Dermis lymphatic vessel endothelial cell (primary cell): ENCODE data around the gene ITGA7. TPM values are rescaled to one million over a fixed set of nuclear protein-coding genes. Genes with fewer than 3 reads are reported as not detected.

ENCODE experiments used
- total RNA-seq: library from RNA; depleted of rRNA; stranded (reverse); fragments of >200 nt; gene quantifications from 2 replicates; pipeline ENCODE4 v1.2.1, GENCODE V29; 2014

ITGA7 gene, protein sequence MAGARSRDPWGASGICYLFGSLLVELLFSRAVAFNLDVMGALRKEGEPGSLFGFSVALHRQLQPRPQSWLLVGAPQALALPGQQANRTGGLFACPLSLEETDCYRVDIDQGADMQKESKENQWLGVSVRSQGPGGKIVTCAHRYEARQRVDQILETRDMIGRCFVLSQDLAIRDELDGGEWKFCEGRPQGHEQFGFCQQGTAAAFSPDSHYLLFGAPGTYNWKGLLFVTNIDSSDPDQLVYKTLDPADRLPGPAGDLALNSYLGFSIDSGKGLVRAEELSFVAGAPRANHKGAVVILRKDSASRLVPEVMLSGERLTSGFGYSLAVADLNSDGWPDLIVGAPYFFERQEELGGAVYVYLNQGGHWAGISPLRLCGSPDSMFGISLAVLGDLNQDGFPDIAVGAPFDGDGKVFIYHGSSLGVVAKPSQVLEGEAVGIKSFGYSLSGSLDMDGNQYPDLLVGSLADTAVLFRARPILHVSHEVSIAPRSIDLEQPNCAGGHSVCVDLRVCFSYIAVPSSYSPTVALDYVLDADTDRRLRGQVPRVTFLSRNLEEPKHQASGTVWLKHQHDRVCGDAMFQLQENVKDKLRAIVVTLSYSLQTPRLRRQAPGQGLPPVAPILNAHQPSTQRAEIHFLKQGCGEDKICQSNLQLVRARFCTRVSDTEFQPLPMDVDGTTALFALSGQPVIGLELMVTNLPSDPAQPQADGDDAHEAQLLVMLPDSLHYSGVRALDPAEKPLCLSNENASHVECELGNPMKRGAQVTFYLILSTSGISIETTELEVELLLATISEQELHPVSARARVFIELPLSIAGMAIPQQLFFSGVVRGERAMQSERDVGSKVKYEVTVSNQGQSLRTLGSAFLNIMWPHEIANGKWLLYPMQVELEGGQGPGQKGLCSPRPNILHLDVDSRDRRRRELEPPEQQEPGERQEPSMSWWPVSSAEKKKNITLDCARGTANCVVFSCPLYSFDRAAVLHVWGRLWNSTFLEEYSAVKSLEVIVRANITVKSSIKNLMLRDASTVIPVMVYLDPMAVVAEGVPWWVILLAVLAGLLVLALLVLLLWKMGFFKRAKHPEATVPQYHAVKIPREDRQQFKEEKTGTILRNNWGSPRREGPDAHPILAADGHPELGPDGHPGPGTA
- total RNA-seq: 0.22 TPM in 1 of 2 replicates, not detected in the other

DNA sequence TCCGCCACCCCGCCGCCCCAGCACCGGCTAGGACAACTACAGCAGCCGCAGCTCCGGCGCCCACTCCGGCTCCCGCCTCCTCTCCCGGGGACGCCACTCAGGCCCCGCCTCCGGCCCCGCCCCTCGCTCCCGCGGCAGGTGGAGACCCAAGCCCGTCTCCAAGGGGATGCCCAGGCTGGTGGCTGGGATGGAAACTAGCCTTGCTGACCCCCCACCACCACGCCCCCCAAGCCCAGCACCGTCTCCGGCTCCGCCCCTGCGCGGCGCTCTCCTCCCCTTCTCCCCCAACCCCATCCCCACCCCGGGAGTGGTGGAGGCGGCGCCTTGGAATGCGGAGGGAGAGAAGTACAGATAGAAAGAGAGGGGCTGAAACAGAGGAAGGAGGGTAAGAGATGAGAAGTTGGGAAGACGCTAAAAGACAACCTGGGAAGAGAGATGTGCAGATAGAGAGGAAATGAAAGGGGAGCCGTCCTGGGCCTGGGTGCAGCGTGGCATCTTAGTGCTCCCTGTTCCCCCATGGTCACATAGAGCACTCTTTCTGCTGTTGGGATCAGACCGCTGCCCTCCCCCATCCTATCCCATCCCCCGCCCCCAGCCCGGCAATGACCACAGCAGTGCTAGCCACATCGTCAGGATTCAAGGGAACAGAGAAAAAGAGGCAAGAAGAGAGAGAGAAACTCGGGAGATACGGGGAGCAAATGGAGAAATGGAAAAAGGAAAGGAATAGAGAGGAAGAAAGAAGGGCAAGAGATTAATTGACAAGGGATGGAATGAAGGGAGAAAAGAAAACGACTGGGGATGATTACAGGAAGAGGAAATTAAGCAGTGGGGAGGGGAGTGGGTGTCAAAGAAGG lies at the start of gene ITGA7:
ITGA7 (minus strand) TSS at position 64 of the 854 bp plus-strand sequence. CDS start 222 bp downstream, outside the sequence.

GRCh38 chr12:55742719-55743405 lies 35.2 kb upstream of the ITGA7 start, which contains the start of gene GDF11:
GDF11 (plus strand) TSS chr12:55743122; CDS start chr12:55743317, 195 bp downstream.

DNA sequence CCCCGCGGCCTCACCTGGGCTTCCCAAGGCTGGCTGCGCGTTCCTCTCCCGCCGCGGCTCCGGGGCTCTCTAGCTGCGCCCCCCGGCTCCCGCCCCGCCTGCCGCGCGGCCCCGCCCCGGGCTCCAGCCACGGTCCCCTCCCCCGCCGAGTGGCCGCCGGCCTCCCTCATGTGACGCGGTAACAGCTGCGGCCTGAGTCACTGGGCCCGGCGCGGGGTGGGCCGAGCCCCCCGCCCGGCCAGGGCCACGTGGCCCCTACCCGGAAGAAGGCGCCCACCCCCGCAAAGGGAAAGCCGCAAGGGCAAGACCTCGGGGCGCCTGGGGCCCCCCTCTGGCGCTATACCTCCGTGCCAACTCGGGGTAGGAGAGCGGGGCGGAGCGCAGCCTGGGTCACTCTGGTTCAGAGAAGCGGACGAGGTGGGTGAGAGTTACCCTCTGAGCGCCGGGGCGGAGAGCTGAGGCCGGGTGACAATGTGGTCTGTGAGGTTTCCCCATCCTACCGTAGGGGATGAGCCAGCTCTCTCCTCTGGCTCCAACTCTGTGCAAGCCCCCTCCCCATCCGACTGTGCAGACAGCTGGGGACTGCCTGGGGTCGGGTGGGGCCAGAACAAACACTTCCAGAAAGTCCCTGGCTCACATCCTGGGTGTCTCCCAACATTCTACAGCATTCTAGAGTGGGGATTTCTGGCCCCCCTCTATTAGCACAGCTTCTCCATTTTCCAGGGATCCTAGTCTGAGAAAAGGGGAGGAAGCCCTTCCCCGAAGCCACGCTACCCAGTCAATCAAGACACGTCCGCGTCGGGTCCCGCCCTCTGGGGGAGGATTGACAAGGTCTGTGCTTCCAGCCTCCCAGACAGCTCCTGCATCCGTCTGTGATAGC lies 21.5 kb upstream of the ITGA7 start, which contains the start of gene CD63:
CD63 (minus strand) TSS at position 71 of the 880 bp plus-strand sequence. CDS start 668 bp downstream, outside the sequence.

GRCh38 chr12:55720071-55720564 lies 12.4 kb upstream of the ITGA7 start, which contains the start of gene RDH5:
RDH5 (plus strand) TSS chr12:55720393; CDS start chr12:55721185, 792 bp downstream.

DNA sequence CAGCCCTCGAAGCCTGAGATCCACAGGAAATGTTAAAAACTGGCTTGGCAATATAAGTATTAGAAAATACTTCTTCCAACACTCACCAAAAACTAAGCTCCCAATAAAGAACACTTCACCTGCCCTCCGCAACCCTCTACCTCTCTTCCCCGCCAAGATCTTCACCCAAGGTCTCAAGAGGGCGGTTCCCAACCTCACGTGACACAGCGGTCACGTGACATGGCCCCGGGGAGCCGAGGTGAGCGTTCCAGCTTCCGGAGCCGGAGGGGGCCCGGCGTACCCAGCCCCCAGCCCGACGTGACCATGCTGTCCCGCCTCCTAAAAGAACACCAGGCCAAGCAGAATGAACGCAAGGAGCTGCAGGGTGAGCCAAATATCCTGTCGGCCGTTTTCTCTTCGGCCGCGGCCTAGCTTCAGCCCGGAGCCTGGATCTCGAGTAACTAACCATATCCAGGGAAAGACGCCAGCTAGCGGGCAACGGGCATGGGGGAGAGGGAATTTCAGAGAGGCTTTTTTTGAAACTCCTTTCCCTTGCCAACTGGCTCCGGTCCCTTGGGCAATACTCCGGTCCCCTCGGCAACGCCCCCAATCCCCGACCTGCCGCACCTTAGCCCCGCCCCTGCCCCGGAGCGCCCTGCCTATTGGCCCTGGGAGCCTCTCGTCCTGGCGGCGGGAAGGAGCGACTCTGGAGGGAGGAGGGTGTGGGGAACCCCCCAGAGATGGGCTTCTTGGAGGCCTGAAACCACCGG lies 8.3 kb upstream of the ITGA7 start, which contains the start of gene BLOC1S1:
BLOC1S1 (plus strand) TSS at position 214 of the 749 bp plus-strand sequence; CDS start at position 220, 6 bp downstream.

DNA sequence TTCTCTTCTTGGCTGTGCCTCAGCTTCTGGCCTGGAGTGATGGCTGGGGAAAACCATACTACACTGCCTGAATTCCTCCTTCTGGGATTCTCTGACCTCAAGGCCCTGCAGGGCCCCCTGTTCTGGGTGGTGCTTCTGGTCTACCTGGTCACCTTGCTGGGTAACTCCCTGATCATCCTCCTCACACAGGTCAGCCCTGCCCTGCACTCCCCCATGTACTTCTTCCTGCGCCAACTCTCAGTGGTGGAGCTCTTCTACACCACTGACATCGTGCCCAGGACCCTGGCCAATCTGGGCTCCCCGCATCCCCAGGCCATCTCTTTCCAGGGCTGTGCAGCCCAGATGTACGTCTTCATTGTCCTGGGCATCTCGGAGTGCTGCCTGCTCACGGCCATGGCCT lies 70.9 kb downstream of the ITGA7 start, which contains the start of gene OR10P1:
OR10P1 (plus strand) TSS at position 40 of the 400 bp plus-strand sequence; CDS start at position 40, 0 bp downstream.

Other genes starting within 250 kb of the ITGA7 start
- gene OR6C70, start 237.8 kb downstream of the ITGA7 start, total RNA-seq: not detected in 2 replicates
- not detected in 2 replicates for gene OR6C68, start 215.5 kb downstream of the ITGA7 start, total RNA-seq
- gene OR6C4, start 158.3 kb downstream of the ITGA7 start, total RNA-seq: not detected in 2 replicates
- not detected in 2 replicates for gene OR2AP1, start 135.4 kb downstream of the ITGA7 start, total RNA-seq
- not detected in 2 replicates for gene OR10P1, start 71.0 kb downstream of the ITGA7 start, total RNA-seq
- gene BLOC1S1, start 8.1 kb upstream of the ITGA7 start, total RNA-seq: 54.9 and 58.2 TPM in 2 replicates
- 0.65 and 0.95 TPM in 2 replicates for gene RDH5, start 12.5 kb upstream of the ITGA7 start, total RNA-seq
- gene CD63, start 21.1 kb upstream of the ITGA7 start, total RNA-seq: 1,376 and 1,784 TPM in 2 replicates
- 1.4 and 1.5 TPM in 2 replicates for gene GDF11, start 35.2 kb upstream of the ITGA7 start, total RNA-seq
- 72.7 and 116 TPM in 2 replicates for gene SARNP, start 109.8 kb upstream of the ITGA7 start, total RNA-seq
- gene ORMDL2, start 110.1 kb upstream of the ITGA7 start, total RNA-seq: 21.7 and 28.8 TPM in 2 replicates
- gene DNAJC14, start 121.7 kb upstream of the ITGA7 start, total RNA-seq: 49.2 and 50.7 TPM in 2 replicates
- gene MMP19, start 135.0 kb upstream of the ITGA7 start, total RNA-seq: 0.09 and 0.43 TPM in 2 replicates
- gene PYM1, start 220.0 kb upstream of the ITGA7 start, total RNA-seq: 26.8 and 30.8 TPM in 2 replicates
- gene DGKA, start 223.3 kb upstream of the ITGA7 start, total RNA-seq: 16.5 and 23.8 TPM in 2 replicates